K562 (cell line): ENCODE measurements around the gene F12. TPM values are rescaled to one million over a fixed set of nuclear protein-coding genes. Genes with fewer than 3 reads are reported as not detected.
A peak's percentile ranks its signal among the peaks of the same experiment; 100 is the strongest.

Experiments
- ATAC-seq: fragments of 200-7000 bp; cut with Tn5 transposase; 3 replicates; pipeline ENCODE4 v1.9.1; 2020; ENCODE audit warnings: moderate library complexity
- BruUV-seq: library from RNA; stranded (reverse); fragments of 400-500 nt; replicated peaks from 2 replicates; lab custom pipeline; 2021; lab: Mats Ljungman, UMichigan
- CTCF ChIA-PET: fragments of 300-600 bp; formaldehyde crosslinking; extraction: SDS; loops from one replicate; lab custom pipeline; 2021; ENCODE audit warnings: low intra/inter-chr PET ratio; lab: Yijun Ruan, JAX
- POLR2A ChIA-PET: fragments of 300-600, 350-650 bp; sonication (Branson Sonifier 250); formaldehyde crosslinking; extraction: SDS; loops from one replicate; lab custom pipeline; 2021; ENCODE audit warnings: antibody characterized with exemption, inconsistent platforms; lab: Yijun Ruan, JAX
- DNase-seq, 4 experiments: peaks; one replicate each; pipeline versions ENCODE4 v3.0.0 to v3.0.0-alpha.2; 2011 to 2018; ENCODE audit warnings: low spot score in 3 of 4, mixed read lengths in 3 of 4; ENCODE audit errors: extremely low read depth in 1 of 4
- FAIRE-seq: peaks from 2 replicates; lab custom pipeline; 2011; peaks lifted over from hg19 to GRCh38; lab: Jason Lieb, UNC
- H2AFZ ChIP-seq: 2 replicates; pipeline ENCODE4 v1.6.0; 2011; ENCODE audit warnings: low read depth, low read length, control low read depth, inconsistent platforms
- H3K27ac ChIP-seq: fragments of 200-600 bp; 3 replicates; pipeline ENCODE4 v1.8.0; 2011; ENCODE audit warnings: low read depth, mild to moderate bottlenecking, control low read depth, inconsistent platforms, low read length, moderate library complexity, mixed read lengths; ENCODE audit errors: extremely low read depth
- H3K27me3 ChIP-seq, 2 experiments: fragments of 300-600 bp in 1 of 2; 2 replicates in 1 of 2; 3 replicates in 1 of 2; pipeline versions ENCODE4 v1.6.0 to v1.8.0; 2011; ENCODE audit warnings: inconsistent platforms in 2 of 2, low read length in 2 of 2, mild to moderate bottlenecking in 1 of 2, mixed read lengths in 1 of 2, moderate library complexity in 1 of 2; ENCODE audit not compliant: control insufficient read depth in 2 of 2, insufficient read depth in 2 of 2
- H3K36me3 ChIP-seq: fragments of 300-600 bp; 3 replicates; pipeline ENCODE4 v1.8.0; 2011; ENCODE audit warnings: mild to moderate bottlenecking, low read length, inconsistent platforms; ENCODE audit not compliant: control insufficient read depth, insufficient read depth
- H3K4me1 ChIP-seq, 2 experiments: fragments of 200-600 bp in 1 of 2; replicated peaks in 1 of 2; 2 replicates in 1 of 2; 3 replicates in 1 of 2; pipeline versions ENCODE4 v1.5.1 to v1.8.0; 2011; ENCODE audit warnings: inconsistent platforms in 2 of 2, low read length in 2 of 2, mild to moderate bottlenecking in 1 of 2, mixed read lengths in 1 of 2, moderate library complexity in 1 of 2; ENCODE audit not compliant: control insufficient read depth in 2 of 2, insufficient read depth in 2 of 2
- H3K4me2 ChIP-seq: 2 replicates; pipeline ENCODE4 v1.6.1; 2011; ENCODE audit warnings: low read length, control low read depth, inconsistent platforms, mixed read lengths; ENCODE audit not compliant: insufficient read depth
- H3K4me3 ChIP-seq: fragments of 200-600 bp; sonication (generic), shearing (Covaris generic); 2 replicates; pipeline ENCODE4 v1.5.1; 2016; ENCODE audit warnings: control low read depth, inconsistent platforms
- H3K79me2 ChIP-seq: fragments of 200-600 bp; 3 replicates; pipeline ENCODE4 v1.8.0; 2011; ENCODE audit warnings: low read length, inconsistent platforms; ENCODE audit not compliant: control insufficient read depth, insufficient read depth
- H3K9ac ChIP-seq, 2 experiments: 2 replicates each; pipeline versions ENCODE4 v1.6.0 to v1.6.1; 2011; ENCODE audit warnings: low read depth in 2 of 2, low read length in 2 of 2, control low read depth in 1 of 2, inconsistent platforms in 1 of 2, mild to moderate bottlenecking in 1 of 2, mixed read lengths in 1 of 2; ENCODE audit not compliant: insufficient read depth in 1 of 2
- H3K9me1 ChIP-seq: one replicate; pipeline ENCODE4 v1.6.0; 2011; ENCODE audit warnings: inconsistent platforms, mild to moderate bottlenecking, low read length, moderate library complexity; ENCODE audit not compliant: control insufficient read depth, insufficient read depth
- H3K9me3 ChIP-seq: replicated peaks from 2 replicates; pipeline ENCODE4 v1.5.1; 2011; ENCODE audit warnings: low read depth, low read length, inconsistent platforms; ENCODE audit not compliant: control insufficient read depth, insufficient read depth
- H4K20me1 ChIP-seq: replicated peaks from 2 replicates; pipeline ENCODE4 v1.6.1; 2011; ENCODE audit warnings: low read length, inconsistent platforms, mixed read lengths; ENCODE audit not compliant: control insufficient read depth, insufficient read depth
- ARNT ChIP-seq, 2 experiments: fragments of 450-650 bp; IDR thresholded peaks; 2 replicates each; pipeline ENCODE4 v1.6.1; 2016; ENCODE audit warnings: mild to moderate bottlenecking in 1 of 2
- BCOR ChIP-seq: fragments of 450-650 bp; IDR thresholded peaks from 2 replicates; pipeline ENCODE4 v1.6.1; 2016
- CHD1 ChIP-seq: fragments of 200-600 bp; sonication (generic); IDR thresholded peaks from one replicate; pipeline ENCODE4 v1.6.1; 2012; ENCODE audit warnings: mild to moderate bottlenecking, moderate library complexity, low read length, inconsistent platforms
- E2F5 ChIP-seq: sonication (generic); formaldehyde crosslinking; IDR thresholded peaks from 2 replicates; pipeline ENCODE4 v1.8.0; 2022; ENCODE audit warnings: mild to moderate bottlenecking, missing genetic modification reagents
- EP300 ChIP-seq: IDR thresholded peaks from 2 replicates; pipeline ENCODE4 v1.6.1; 2012; ENCODE audit warnings: low read length, improper control_type of control experiment
- HSF4 ChIP-seq: fragments of 250-450 bp; sonication (Bioruptor Pico); IDR thresholded peaks from 2 replicates; pipeline ENCODE4 v2.1.2; 2022; ENCODE audit warnings: mild to moderate bottlenecking, moderate library complexity, borderline replicate concordance
- LARP7 ChIP-seq: fragments of 450-650 bp; IDR thresholded peaks from 2 replicates; pipeline ENCODE4 v1.6.1; 2016
- MAFG ChIP-seq: fragments of 450-650 bp; conservative IDR thresholded peaks from 2 replicates; pipeline ENCODE4 v1.6.1; 2016; ENCODE audit warnings: missing genetic modification characterization, missing compliant biosample characterization
- NFE2 ChIP-seq: IDR thresholded peaks from 2 replicates; pipeline ENCODE4 v1.6.1; 2014; ENCODE audit warnings: antibody characterized with exemption, low read depth
- NRF1 ChIP-seq, 2 experiments: fragments of 450-650 bp; IDR thresholded peaks in 1 of 2; conservative IDR thresholded peaks in 1 of 2; 2 replicates each; pipeline ENCODE4 v1.6.1; 2014; ENCODE audit warnings: mild to moderate bottlenecking in 2 of 2
- PRMT5 ChIP-seq: sonication (generic); formaldehyde crosslinking; IDR thresholded peaks from 2 replicates; pipeline ENCODE4 v1.5.0; 2020; ENCODE audit warnings: missing genetic modification reagents
- RBM17 ChIP-seq: fragments of 200-400 bp; formaldehyde crosslinking; IDR thresholded peaks from 2 replicates; pipeline ENCODE4 v1.6.1; 2017; ENCODE audit warnings: low read depth, mild to moderate bottlenecking, low read length, borderline replicate concordance
- SAFB2 ChIP-seq: fragments of 200-400 bp; formaldehyde crosslinking; IDR thresholded peaks from 2 replicates; pipeline ENCODE4 v1.6.1; 2018; ENCODE audit warnings: borderline replicate concordance, low read length, low read depth, moderate library complexity; ENCODE audit not compliant: severe bottlenecking
- SUPT5H ChIP-seq: fragments of 450-650 bp; IDR thresholded peaks from 2 replicates; pipeline ENCODE4 v1.6.1; 2016
- TCF3 ChIP-seq: sonication (generic); formaldehyde crosslinking; IDR thresholded peaks from 2 replicates; pipeline ENCODE4 v1.4.0; 2020; ENCODE audit warnings: mild to moderate bottlenecking, missing genetic modification reagents
- ZNF717 ChIP-seq: fragments of 250-450 bp; sonication (Bioruptor Pico); IDR thresholded peaks from 2 replicates; pipeline ENCODE4 v1.5.0; 2021
- WGBS: fragments of 100-300 bp; shearing (Covaris generic); methylation state at CpG from one replicate; pipeline ENCODE4 v1.1.6; 2016; ENCODE audit warnings: low coverage, mixed read lengths; ENCODE audit not compliant: insufficient coverage; ENCODE audit errors: missing lambda C conversion rate; 5-methylcytosine and 5-hydroxymethylcytosine counted together
- in situ Hi-C: fragments of 300-500 bp; cut with MboI; formaldehyde crosslinking; loops from 4 replicates; pipeline ENCODE4 v1.15.0; 2018; ENCODE audit warnings: inconsistent platforms, mixed read lengths
- intact Hi-C: fragments of 100-400 bp; cut with micrococcal nuclease; formaldehyde crosslinking; loops from 2 replicates; pipeline ENCODE4 v1.14.2; 2022
- polyA plus RNA-seq, 8 experiments: library from polyadenylated mRNA; depleted of rRNA in 4 of 8; stranded (reverse) in 5 of 8; unstranded in 3 of 8; fragments of >200 nt; fragmentation: Nextera tagmentation in 2 of 8; fragmentation: Illumina TruSeq in 1 of 8; extraction: Ambion mirVana in 2 of 8; extraction: Trizol in 1 of 8; gene quantifications; 2 replicates each; pipeline versions ENCODE4 v1.2.1 to v1.2.3, GENCODE V29; 2011 to 2014; ENCODE audit warnings: inconsistent platforms in 1 of 8, missing spikeins in 1 of 8
- total RNA-seq, 7 experiments: library from RNA; depleted of rRNA in 6 of 7; stranded (reverse); fragments of >200 nt in 6 of 7; fragmentation: Illumina TruSeq in 2 of 7; extraction: Trizol in 2 of 7; gene quantifications; 2 replicates each; pipeline versions ENCODE4 v1.2.1 to v1.2.3, GENCODE V29; 2011 to 2021; ENCODE audit warnings: low replicate concordance in 1 of 7
- TF ChIP-seq, protein P1 (sequence below): fragments of 450-650 bp; IDR thresholded peaks from 2 replicates; pipeline ENCODE4 v1.6.1; 2016; ENCODE audit warnings: missing biosample characterization, missing genetic modification characterization
- TF ChIP-seq, protein P2 (sequence below): fragments of 200-800 bp; sonication (Bioruptor generic); IDR thresholded peaks from 2 replicates; pipeline ENCODE4 v1.6.1; 2017; ENCODE audit warnings: missing genetic modification characterization, missing compliant biosample characterization
- TF ChIP-seq, protein P3 (sequence below): fragments of 450-650 bp; IDR thresholded peaks from 2 replicates; pipeline ENCODE4 v1.6.1; 2017; ENCODE audit warnings: mild to moderate bottlenecking, moderate library complexity

Gene F12
- total and polyA plus RNA-seq, 9 of the 15 experiments (the other 6 are each of a cell fraction or from before 2014, with no cell fraction given) = 0.59 to 18.3 (median 3.6) TPM

DNA sequence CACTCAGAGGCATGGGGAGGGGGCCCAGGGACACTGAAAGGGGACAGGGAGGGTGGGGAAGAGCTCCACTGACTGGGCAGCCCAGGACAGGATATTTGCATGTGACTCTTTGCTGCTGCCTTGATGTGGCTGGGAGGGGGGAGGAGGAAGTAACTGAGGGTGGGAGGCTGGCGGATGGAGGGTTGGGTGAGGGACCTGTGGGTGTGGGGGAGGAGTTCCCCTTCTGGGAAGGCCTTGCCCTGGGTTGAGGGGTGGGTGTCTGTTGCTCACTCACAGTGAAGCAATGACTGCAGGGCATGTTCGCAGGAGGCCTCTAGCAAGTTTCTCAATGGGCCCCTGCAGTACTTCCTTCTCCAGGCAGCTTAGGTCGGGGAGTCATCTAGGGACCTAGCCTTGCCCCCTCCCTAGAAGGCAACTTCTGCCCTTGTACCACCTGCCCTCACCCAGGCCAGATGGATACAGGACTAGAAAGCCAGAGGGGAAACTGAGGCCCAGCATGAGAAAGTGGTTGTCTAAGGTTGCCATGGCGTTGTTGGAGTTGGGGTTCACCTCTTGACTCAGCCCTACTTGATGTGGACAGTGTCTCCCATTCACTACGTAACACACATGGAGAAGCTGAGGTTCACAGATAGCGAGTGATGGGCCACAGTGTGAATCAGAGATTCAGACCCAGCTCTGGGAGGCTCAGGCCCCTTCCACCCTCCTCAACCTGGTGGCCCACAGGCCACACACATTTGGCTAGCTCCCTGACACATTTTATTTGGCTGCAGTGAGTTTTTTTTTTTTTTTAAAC is 20.1 kb upstream of the F12 start:
- peaks cover 22% of the 10 kb centered on the region; the same call in 1 of the 2 replicates for H4K20me1 ChIP-seq
- peak overlapping the region; percentile 98 for H3K4me2 ChIP-seq
- DNase-seq (peak in 3 of 4 experiments; percentile 40 to 72 (median 59)), ATAC-seq (no peak), FAIRE-seq (peak; percentile 64)
- peaks cover 50% of the 10 kb centered on the region for H3K79me2 ChIP-seq
- WGBS = 85% methylated on average over 4 of the region's 6 CpGs
- ChIA-PET POLR2A (interaction anchor here (0.6 to 10.8 kb wide), 6 partner anchors 13 to 59 kb away, joined by 3 to 210 read pairs (median 5); partner anchors contain the start of gene PRR7), CTCF (no interaction called here)
- intact Hi-C loops (no loop called here), in situ Hi-C loops (no loop called here)
- peaks cover 72% of the 10 kb centered on the region; the same call in 2 of the 3 replicates for H3K36me3 ChIP-seq
- peak overlapping the region; percentile 98 for H3K27ac ChIP-seq
- H3K27me3 ChIP-seq = no peaks in the 10 kb centered on the region
- H3K9me1 ChIP-seq = no peaks in the 10 kb centered on the region
- peaks cover 30 to 73% of the 10 kb centered on the region in 2 experiments for H3K4me1 ChIP-seq
- no peak overlapping the region for H2AFZ ChIP-seq
- H3K9ac ChIP-seq = peak overlapping the region; percentile 96 to 97; a peak in 3 of 4 replicates
- peak overlapping the region; percentile 91; the same call in 1 of the 2 replicates for H3K4me3 ChIP-seq
- H3K9me3 ChIP-seq = no peaks in the 10 kb centered on the region
- no TSS peak for BruUV-seq
- TF ChIP-seq SUPT5H = 0 out of 2 replicates have a peak, but pooled peaks have one; percentile 19
- no peak for TF ChIP-seq MAFG (tag)
- TF ChIP-seq ZNF717 = no peak
- TF ChIP-seq, protein P1, sequence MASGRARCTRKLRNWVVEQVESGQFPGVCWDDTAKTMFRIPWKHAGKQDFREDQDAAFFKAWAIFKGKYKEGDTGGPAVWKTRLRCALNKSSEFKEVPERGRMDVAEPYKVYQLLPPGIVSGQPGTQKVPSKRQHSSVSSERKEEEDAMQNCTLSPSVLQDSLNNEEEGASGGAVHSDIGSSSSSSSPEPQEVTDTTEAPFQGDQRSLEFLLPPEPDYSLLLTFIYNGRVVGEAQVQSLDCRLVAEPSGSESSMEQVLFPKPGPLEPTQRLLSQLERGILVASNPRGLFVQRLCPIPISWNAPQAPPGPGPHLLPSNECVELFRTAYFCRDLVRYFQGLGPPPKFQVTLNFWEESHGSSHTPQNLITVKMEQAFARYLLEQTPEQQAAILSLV (tag) = no peak
- TF ChIP-seq, protein P2, sequence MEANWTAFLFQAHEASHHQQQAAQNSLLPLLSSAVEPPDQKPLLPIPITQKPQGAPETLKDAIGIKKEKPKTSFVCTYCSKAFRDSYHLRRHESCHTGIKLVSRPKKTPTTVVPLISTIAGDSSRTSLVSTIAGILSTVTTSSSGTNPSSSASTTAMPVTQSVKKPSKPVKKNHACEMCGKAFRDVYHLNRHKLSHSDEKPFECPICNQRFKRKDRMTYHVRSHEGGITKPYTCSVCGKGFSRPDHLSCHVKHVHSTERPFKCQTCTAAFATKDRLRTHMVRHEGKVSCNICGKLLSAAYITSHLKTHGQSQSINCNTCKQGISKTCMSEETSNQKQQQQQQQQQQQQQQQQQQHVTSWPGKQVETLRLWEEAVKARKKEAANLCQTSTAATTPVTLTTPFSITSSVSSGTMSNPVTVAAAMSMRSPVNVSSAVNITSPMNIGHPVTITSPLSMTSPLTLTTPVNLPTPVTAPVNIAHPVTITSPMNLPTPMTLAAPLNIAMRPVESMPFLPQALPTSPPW (CRISPR knock-in tag) = peak; percentile 69; the same call in 1 of the 2 replicates
- TF ChIP-seq, protein P3, sequence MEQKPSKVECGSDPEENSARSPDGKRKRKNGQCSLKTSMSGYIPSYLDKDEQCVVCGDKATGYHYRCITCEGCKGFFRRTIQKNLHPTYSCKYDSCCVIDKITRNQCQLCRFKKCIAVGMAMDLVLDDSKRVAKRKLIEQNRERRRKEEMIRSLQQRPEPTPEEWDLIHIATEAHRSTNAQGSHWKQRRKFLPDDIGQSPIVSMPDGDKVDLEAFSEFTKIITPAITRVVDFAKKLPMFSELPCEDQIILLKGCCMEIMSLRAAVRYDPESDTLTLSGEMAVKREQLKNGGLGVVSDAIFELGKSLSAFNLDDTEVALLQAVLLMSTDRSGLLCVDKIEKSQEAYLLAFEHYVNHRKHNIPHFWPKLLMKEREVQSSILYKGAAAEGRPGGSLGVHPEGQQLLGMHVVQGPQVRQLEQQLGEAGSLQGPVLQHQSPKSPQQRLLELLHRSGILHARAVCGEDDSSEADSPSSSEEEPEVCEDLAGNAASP = no peak
- no peak for TF ChIP-seq LARP7
- TF ChIP-seq E2F5 (CRISPR knock-in tag) = no peak
- TF ChIP-seq NRF1 (conservative IDR thresholded peaks at IDR 0.05 in 1 of 2, IDR thresholded peaks at IDR 0.05 in 1 of 2) = no peak
- no peak for TF ChIP-seq HSF4
- TF ChIP-seq EP300 = no peak
- TF ChIP-seq TCF3 (CRISPR knock-in tag) = 0 out of 2 replicates have a peak, but pooled peaks have one; percentile 4
- TF ChIP-seq BCOR = 0 out of 2 replicates have a peak, but pooled peaks have one; percentile 18
- no peak for TF ChIP-seq RBM17
- TF ChIP-seq SAFB2 = no peak
- no peak for TF ChIP-seq ARNT (IDR thresholded peaks at IDR 0.05)
- TF ChIP-seq PRMT5 (CRISPR knock-in tag) = no peak
- TF ChIP-seq NFE2 = no peak
- TF ChIP-seq CHD1 = no peak
